Central memory CD8-positive, alpha-beta T cell (primary cell): ENCODE results near the gene GFI1B.

ENCODE experiments used
- ATAC-seq: fragments of 150-1000 bp; cut with Tn5 transposase; replicated peaks from 2 replicates; pipeline ENCODE4 v1.10.0; 2022; ENCODE audit warnings: mild to moderate bottlenecking, moderate FRiP score, moderate number of reproducible peaks; ENCODE audit not compliant: poor library complexity, severe bottlenecking; ENCODE audit errors: extremely low read depth
- DNase-seq, 2 donors: peaks; one replicate each; pipeline ENCODE4 v3.0.0; 2021; ENCODE audit warnings: low spot score in 2 of 2
- H3K27ac Mint-ChIP-seq: one replicate; pipeline ENCODE4 v1.8.0; 2022; ENCODE audit warnings: low read depth, mild to moderate bottlenecking, moderate library complexity, mixed read lengths
- H3K27me3 Mint-ChIP-seq: one replicate; pipeline ENCODE4 v1.8.0; 2022; ENCODE audit warnings: mixed read lengths
- H3K36me3 Mint-ChIP-seq: one replicate; pipeline ENCODE4 v1.8.0; 2022; ENCODE audit warnings: mild to moderate bottlenecking, moderate library complexity, mixed read lengths; ENCODE audit not compliant: insufficient read depth
- H3K4me1 Mint-ChIP-seq: one replicate; pipeline ENCODE4 v1.8.0; 2022; ENCODE audit warnings: mixed read lengths
- H3K4me3 Mint-ChIP-seq: one replicate; pipeline ENCODE4 v1.8.0; 2022; ENCODE audit warnings: mild to moderate bottlenecking, moderate library complexity, mixed read lengths
- H3K9me3 Mint-ChIP-seq: one replicate; pipeline ENCODE4 v1.8.0; 2022; ENCODE audit warnings: mixed read lengths

GFI1B gene

GRCh38 chr9:133014696-133015095 lies 36.2 kb downstream of the GFI1B start:
- no peaks in the 10 kb centered on the region for H3K9me3 Mint-ChIP-seq
- H3K27ac Mint-ChIP-seq, result no peak overlapping the region
- H3K4me1 Mint-ChIP-seq, result no peaks in the 10 kb centered on the region
- ATAC-seq, result no peak
- peaks cover 41% of the 10 kb centered on the region for H3K27me3 Mint-ChIP-seq
- H3K4me3 Mint-ChIP-seq, result no peak overlapping the region
- no peak for DNase-seq
- no peaks in the 10 kb centered on the region for H3K36me3 Mint-ChIP-seq

GRCh38 chr9:133023117-133023890 lies 44.8 kb downstream of the GFI1B start:
- DNase-seq, result no peak
- no peaks in the 10 kb centered on the region for H3K9me3 Mint-ChIP-seq
- H3K27me3 Mint-ChIP-seq, result no peaks in the 10 kb centered on the region
- no peaks in the 10 kb centered on the region for H3K4me1 Mint-ChIP-seq
- H3K4me3 Mint-ChIP-seq, result no peak overlapping the region
- peaks cover 2% of the 10 kb centered on the region for H3K36me3 Mint-ChIP-seq
- ATAC-seq, result no peak
- peak overlapping the region; percentile 68 for H3K27ac Mint-ChIP-seq

GRCh38 chr9:133026426-133026825 lies 47.9 kb downstream of the GFI1B start:
- Mint-ChIP-seq H3K4me1 (peaks cover 11% of the 10 kb centered on the region), H3K27ac (no peak overlapping the region), H3K27me3 (no peaks in the 10 kb centered on the region), H3K4me3 (no peak overlapping the region), H3K9me3 (no peaks in the 10 kb centered on the region), H3K36me3 (peaks cover 11% of the 10 kb centered on the region)
- DNase-seq (no peak), ATAC-seq (no peak)

GRCh38 chr9:133027134-133027533 lies 48.6 kb downstream of the GFI1B start:
- Mint-ChIP-seq H3K9me3 (no peaks in the 10 kb centered on the region), H3K4me3 (no peak overlapping the region), H3K27me3 (no peaks in the 10 kb centered on the region), H3K27ac (no peak overlapping the region), H3K36me3 (peaks cover 13% of the 10 kb centered on the region), H3K4me1 (peaks cover 18% of the 10 kb centered on the region)
- DNase-seq (no peak), ATAC-seq (no peak)

GRCh38 chr9:133028221-133028620 lies 49.7 kb downstream of the GFI1B start:
- peaks cover 14% of the 10 kb centered on the region for H3K36me3 Mint-ChIP-seq
- no peak overlapping the region for H3K27ac Mint-ChIP-seq
- H3K9me3 Mint-ChIP-seq, result no peaks in the 10 kb centered on the region
- peaks cover 26% of the 10 kb centered on the region for H3K4me1 Mint-ChIP-seq
- DNase-seq, result no peak
- ATAC-seq, result no peak
- H3K27me3 Mint-ChIP-seq, result no peaks in the 10 kb centered on the region
- H3K4me3 Mint-ChIP-seq, result peak overlapping the region; percentile 27

GRCh38 chr9:133029994-133030316 lies 51.5 kb downstream of the GFI1B start:
- Mint-ChIP-seq H3K4me1 (peaks cover 35% of the 10 kb centered on the region), H3K27ac (peak overlapping the region; percentile 98), H3K4me3 (peak overlapping the region; percentile 99), H3K36me3 (peaks cover 14% of the 10 kb centered on the region), H3K27me3 (no peaks in the 10 kb centered on the region), H3K9me3 (no peaks in the 10 kb centered on the region)
- peak; percentile 11 for ATAC-seq
- DNase-seq, result no peak

GRCh38 chr9:133030317-133031129 lies 52.0 kb downstream of the GFI1B start, which contains the start of gene GTF3C5:
Gene GTF3C5 (plus strand): TSS chr9:133030997. CDS start chr9:133031012, 15 bp downstream.
- peak; percentile 78 to 91 for DNase-seq
- Mint-ChIP-seq H3K36me3 (peaks cover 14% of the 10 kb centered on the region), H3K27me3 (no peaks in the 10 kb centered on the region)

GRCh38 chr9:133031130-133031422 lies 52.6 kb downstream of the GFI1B start:
- Mint-ChIP-seq H3K4me1 (peaks cover 35% of the 10 kb centered on the region), H3K27ac (peak overlapping the region; percentile 98), H3K36me3 (peaks cover 14% of the 10 kb centered on the region), H3K4me3 (peak overlapping the region; percentile 99), H3K27me3 (no peaks in the 10 kb centered on the region), H3K9me3 (no peaks in the 10 kb centered on the region)
- DNase-seq (no peak), ATAC-seq (no peak)

More at GRCh38 chr9:133030317-133031129, 52.0 kb downstream of the GFI1B start, which contains the start of gene GTF3C5:
- Mint-ChIP-seq H3K4me3 (peak within 1 kb of the TSS; percentile 99), H3K9me3 (no peaks in the 10 kb centered on the region), H3K27ac (peak within 1 kb of the TSS; percentile 98), H3K4me1 (peaks cover 35% of the 10 kb centered on the region)
- ATAC-seq, result peak; percentile 98

- DNase-seq (no peak), ATAC-seq (no peak)
- Mint-ChIP-seq H3K9me3 (no peaks in the 10 kb centered on the region), H3K36me3 (peaks cover 14% of the 10 kb centered on the region), H3K4me3 (peak overlapping the region; percentile 99), H3K27ac (peak overlapping the region; percentile 98), H3K4me1 (peaks cover 35% of the 10 kb centered on the region), H3K27me3 (no peaks in the 10 kb centered on the region)
These were observed 53.0 kb downstream of the GFI1B start for GRCh38 chr9:133031496-133031911.

GRCh38 chr9:133032171-133032570 lies 53.7 kb downstream of the GFI1B start:
- Mint-ChIP-seq H3K36me3 (peaks cover 16% of the 10 kb centered on the region), H3K4me1 (peaks cover 42% of the 10 kb centered on the region), H3K27ac (peak overlapping the region; percentile 98), H3K9me3 (no peaks in the 10 kb centered on the region), H3K4me3 (peak overlapping the region; percentile 99), H3K27me3 (no peaks in the 10 kb centered on the region)
- no peak for ATAC-seq
- no peak for DNase-seq

GRCh38 chr9:133035669-133036068 lies 57.2 kb downstream of the GFI1B start:
- peaks cover 55% of the 10 kb centered on the region for H3K4me1 Mint-ChIP-seq
- no peak overlapping the region for H3K27ac Mint-ChIP-seq
- DNase-seq, result no peak
- no peaks in the 10 kb centered on the region for H3K27me3 Mint-ChIP-seq
- ATAC-seq, result no peak
- no peaks in the 10 kb centered on the region for H3K9me3 Mint-ChIP-seq
- peaks cover 16% of the 10 kb centered on the region for H3K36me3 Mint-ChIP-seq
- H3K4me3 Mint-ChIP-seq, result no peak overlapping the region

- Mint-ChIP-seq H3K4me3 (no peak overlapping the region), H3K36me3 (peaks cover 19% of the 10 kb centered on the region), H3K27ac (no peak overlapping the region), H3K27me3 (no peaks in the 10 kb centered on the region), H3K4me1 (peaks cover 40% of the 10 kb centered on the region), H3K9me3 (no peaks in the 10 kb centered on the region)
- DNase-seq (no peak), ATAC-seq (no peak)
These were observed 59.5 kb downstream of the GFI1B start for GRCh38 chr9:133037775-133038515.
